ENCODE measurements around the gene LY6G5C. TPM values are rescaled to one million over a fixed set of nuclear protein-coding genes. Genes with fewer than 3 reads are reported as not detected.
A peak's percentile ranks its signal among the peaks of the same experiment; 100 is the strongest.

The LY6G5C gene
- total and polyA plus RNA-seq, 2 of the 13 experiments (the other 11 are each of a cell fraction or from before 2014, with no cell fraction given), result 0.33 to 0.55 TPM

- TF ChIP-seq MTF2 (CRISPR knock-in tag; IDR thresholded peaks at IDR 0.05; ENCODE audit: borderline replicate concordance) (0 out of 2 replicates have a peak, but pooled peaks have one; percentile 67), HCFC1 (IDR thresholded peaks at IDR 0.05; ENCODE audit: low read depth, low read length) (peak; percentile 46; the same call in 1 of the 2 replicates), TCF7 (IDR thresholded peaks at IDR 0.05; ENCODE audit: low read depth) (no peak), ZNF264 (CRISPR knock-in tag; IDR thresholded peaks at IDR 0.05) (no peak), SALL2 (CRISPR knock-in tag; IDR thresholded peaks at IDR 0.05) (no peak), ZNF510 (CRISPR knock-in tag; IDR thresholded peaks at IDR 0.05; ENCODE audit: low read depth) (no peak; the same call in 1 of the 2 replicates), STAG1 (CRISPR knock-in tag; IDR thresholded peaks at IDR 0.05) (0 out of 2 replicates have a peak, but pooled peaks have one; percentile 11), PPARG (CRISPR knock-in tag; conservative IDR thresholded peaks at IDR 0.05) (no peak), ZNF274 (CRISPR knock-in tag; IDR thresholded peaks at IDR 0.05) (peak; percentile 94), MED8 (CRISPR knock-in tag; IDR thresholded peaks at IDR 0.05; ENCODE audit: insufficient replicate concordance) (peak; percentile 7), E2F1 (CRISPR knock-in tag; IDR thresholded peaks at IDR 0.05) (peak; percentile 97), KDM2A (CRISPR knock-in tag; IDR thresholded peaks at IDR 0.05; ENCODE audit: borderline replicate concordance, low read depth) (peak; percentile 76), ZNF562 (CRISPR knock-in tag; IDR thresholded peaks at IDR 0.05; ENCODE audit: borderline replicate concordance) (no peak), ZSCAN29 (CRISPR knock-in tag; conservative IDR thresholded peaks at IDR 0.05) (0 out of 2 replicates have a peak, but pooled peaks have one; percentile 62), ZNF576 (CRISPR knock-in tag; IDR thresholded peaks at IDR 0.05) (no peak), KDM5A (IDR thresholded peaks at IDR 0.05; ENCODE audit: borderline replicate concordance, low read length) (peak; percentile 79), GRHL1 (CRISPR knock-in tag; conservative IDR thresholded peaks at IDR 0.05) (no peak), GTF2F1 (IDR thresholded peaks at IDR 0.05; ENCODE audit: low read length) (no peak; the same call in 1 of the 2 replicates), ZNF580 (CRISPR knock-in tag; IDR thresholded peaks at IDR 0.05; ENCODE audit: borderline replicate concordance, low read depth) (0 out of 2 replicates have a peak, but pooled peaks have one; percentile 63), REST (IDR thresholded peaks at IDR 0.05; ENCODE audit: borderline replicate concordance in 1 of 2, low read depth in 1 of 2, low read length in 2 of 2) (peak in 1 of 2 experiments; percentile 21; a peak in 1 of 4 replicates), ZMAT5 (CRISPR knock-in tag; IDR thresholded peaks at IDR 0.05; ENCODE audit: borderline replicate concordance, low read depth) (no peak), ZNF790 (CRISPR knock-in tag; IDR thresholded peaks at IDR 0.05; ENCODE audit: borderline replicate concordance) (no peak)
Measured at GRCh38 chr6:31664790-31665500, 15.9 kb downstream of the LY6G5C start, which contains the start of gene GPANK1 (continued).
